Upper lobe of left lung (tissue), 6 donors: ENCODE data around the gene PSME3IP1. TPM values are rescaled to one million over a fixed set of nuclear protein-coding genes. Genes with fewer than 3 reads are reported as not detected.

Experiments
- ATAC-seq, 2 donors: fragments of 200-7000 bp; cut with Tn5 transposase; one replicate each; pipeline ENCODE4 v1.9.1; 2022; ENCODE audit warnings: mild to moderate bottlenecking in 2 of 2, moderate library complexity in 2 of 2; ENCODE audit not compliant: low FRiP score in 2 of 2
- DNase-seq, 2 donors: peaks; one replicate each; pipeline ENCODE4 v3.0.0-alpha.2; 2019 to 2020
- H3K27ac ChIP-seq, 4 donors: fragments of 200-600 bp; sonication (generic); one replicate each; pipeline ENCODE4 v1.5.1; 2016 to 2019
- H3K27me3 ChIP-seq, 4 donors: fragments of 200-600 bp; sonication (generic); one replicate each; pipeline ENCODE4 v1.5.1; 2017 to 2019
- H3K36me3 ChIP-seq, 4 donors: fragments of 200-600 bp; sonication (generic); one replicate each; pipeline ENCODE4 v1.5.1; 2016 to 2019
- H3K4me1 ChIP-seq, 4 donors: fragments of 200-600 bp; sonication (generic); one replicate each; pipeline ENCODE4 v1.5.1; 2018 to 2019
- H3K4me3 ChIP-seq, 4 donors: fragments of 200-600 bp; sonication (generic); one replicate each; pipeline ENCODE4 v1.5.1; 2017 to 2019; ENCODE audit warnings: mild to moderate bottlenecking in 2 of 4, moderate library complexity in 1 of 4
- H3K9me3 ChIP-seq, 4 donors: fragments of 200-600 bp; sonication (generic); one replicate each; pipeline ENCODE4 v1.5.1; 2018 to 2019
- EP300 ChIP-seq, 4 donors: sonication (generic); formaldehyde crosslinking; IDR thresholded peaks; one replicate each; pipeline ENCODE4 v1.5.1; 2017; ENCODE audit warnings: antibody characterized with exemption in 4 of 4, control low read depth in 2 of 4
- POLR2A ChIP-seq, 4 donors: fragments of 450-650 bp; IDR thresholded peaks; one replicate each; pipeline ENCODE4 v1.5.1; 2016 to 2017; ENCODE audit warnings: antibody characterized with exemption in 4 of 4, mild to moderate bottlenecking in 2 of 4
- POLR2AphosphoS5 ChIP-seq, 2 donors: sonication (generic); formaldehyde crosslinking; IDR thresholded peaks; one replicate each; pipeline ENCODE4 v1.5.1; 2017; ENCODE audit warnings: antibody characterized with exemption in 2 of 2
- WGBS, 2 donors: methylation state at CpG; one replicate each; pipeline ENCODE4 v1.1.5; 2017 to 2018; 5-methylcytosine and 5-hydroxymethylcytosine counted together
- total RNA-seq, 6 donors: library from RNA; depleted of rRNA in 4 of 6; stranded (reverse); fragments of >200 nt in 4 of 6; gene quantifications; one replicate each; pipeline versions ENCODE4 v1.1.0 to v1.2.1, GENCODE V29; 2016 to 2021
- TF ChIP-seq, protein P1 (sequence below), 6 experiments: fragments of 450-650 bp in 4 of 6; fragments of 200-600 bp in 2 of 6; sonication (generic) in 2 of 6; IDR thresholded peaks; one replicate each; pipeline ENCODE4 v1.5.1; 2016 to 2019; ENCODE audit warnings: antibody characterized with exemption in 6 of 6
- donor health status: DM: no; HTN: no; CAD: no; lungs with moderate emphysema.
- donor health status: DM: no; HTN: yes; CAD: no; lungs with severe emphysema.

PSME3IP1 gene
- total RNA-seq, 6 donors from 2014 or later: 49.9 to 113 (median 75.2) TPM

DNA sequence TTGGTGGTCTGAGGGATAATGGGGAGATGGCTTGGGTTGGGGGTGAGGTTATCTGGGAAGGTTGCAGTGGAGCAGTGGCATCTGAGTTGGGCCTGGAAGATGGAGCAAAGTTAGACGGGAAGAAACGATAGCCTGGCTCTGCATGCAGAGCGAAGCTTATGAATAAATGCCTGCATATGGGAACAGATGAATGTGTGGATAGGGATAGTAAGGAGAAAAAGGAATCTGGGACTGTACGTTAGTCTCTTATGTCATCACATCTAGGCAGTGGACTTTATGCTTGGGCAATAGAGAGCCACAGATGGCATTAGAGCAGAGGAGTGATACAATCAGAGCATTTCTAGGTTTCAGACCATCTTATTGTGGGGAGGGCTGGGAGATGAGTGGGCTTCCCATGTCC is 60.5 kb downstream of the PSME3IP1 start:
- 95 to 98% methylated on average over 4 of the region's 4 CpGs for whole genome bisulfite sequencing, 2 donors
- H3K9me3 ChIP-seq: no peaks in the 10 kb centered on the region
- DNase-seq (no peak), ATAC-seq (no peak)
- H3K4me3 ChIP-seq: no peak overlapping the region
- TF ChIP-seq EP300 (IDR thresholded peaks at IDR 0.05): no peak
- no peak for TF ChIP-seq POLR2A (IDR thresholded peaks at IDR 0.05)
- TF ChIP-seq, protein P1, sequence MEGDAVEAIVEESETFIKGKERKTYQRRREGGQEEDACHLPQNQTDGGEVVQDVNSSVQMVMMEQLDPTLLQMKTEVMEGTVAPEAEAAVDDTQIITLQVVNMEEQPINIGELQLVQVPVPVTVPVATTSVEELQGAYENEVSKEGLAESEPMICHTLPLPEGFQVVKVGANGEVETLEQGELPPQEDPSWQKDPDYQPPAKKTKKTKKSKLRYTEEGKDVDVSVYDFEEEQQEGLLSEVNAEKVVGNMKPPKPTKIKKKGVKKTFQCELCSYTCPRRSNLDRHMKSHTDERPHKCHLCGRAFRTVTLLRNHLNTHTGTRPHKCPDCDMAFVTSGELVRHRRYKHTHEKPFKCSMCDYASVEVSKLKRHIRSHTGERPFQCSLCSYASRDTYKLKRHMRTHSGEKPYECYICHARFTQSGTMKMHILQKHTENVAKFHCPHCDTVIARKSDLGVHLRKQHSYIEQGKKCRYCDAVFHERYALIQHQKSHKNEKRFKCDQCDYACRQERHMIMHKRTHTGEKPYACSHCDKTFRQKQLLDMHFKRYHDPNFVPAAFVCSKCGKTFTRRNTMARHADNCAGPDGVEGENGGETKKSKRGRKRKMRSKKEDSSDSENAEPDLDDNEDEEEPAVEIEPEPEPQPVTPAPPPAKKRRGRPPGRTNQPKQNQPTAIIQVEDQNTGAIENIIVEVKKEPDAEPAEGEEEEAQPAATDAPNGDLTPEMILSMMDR (IDR thresholded peaks at IDR 0.05): no peak
- no peak for TF ChIP-seq POLR2AphosphoS5 (IDR thresholded peaks at IDR 0.05)
- no peaks in the 10 kb centered on the region for H3K27me3 ChIP-seq
- peaks cover 0 to 51% (median 30%) of the 10 kb centered on the region in 4 donors for H3K36me3 ChIP-seq
- peaks cover 0 to 22% (median 16%) of the 10 kb centered on the region in 4 donors for H3K4me1 ChIP-seq
- H3K27ac ChIP-seq: peak overlapping the region in 1 of 4 donors; percentile 40

DNA sequence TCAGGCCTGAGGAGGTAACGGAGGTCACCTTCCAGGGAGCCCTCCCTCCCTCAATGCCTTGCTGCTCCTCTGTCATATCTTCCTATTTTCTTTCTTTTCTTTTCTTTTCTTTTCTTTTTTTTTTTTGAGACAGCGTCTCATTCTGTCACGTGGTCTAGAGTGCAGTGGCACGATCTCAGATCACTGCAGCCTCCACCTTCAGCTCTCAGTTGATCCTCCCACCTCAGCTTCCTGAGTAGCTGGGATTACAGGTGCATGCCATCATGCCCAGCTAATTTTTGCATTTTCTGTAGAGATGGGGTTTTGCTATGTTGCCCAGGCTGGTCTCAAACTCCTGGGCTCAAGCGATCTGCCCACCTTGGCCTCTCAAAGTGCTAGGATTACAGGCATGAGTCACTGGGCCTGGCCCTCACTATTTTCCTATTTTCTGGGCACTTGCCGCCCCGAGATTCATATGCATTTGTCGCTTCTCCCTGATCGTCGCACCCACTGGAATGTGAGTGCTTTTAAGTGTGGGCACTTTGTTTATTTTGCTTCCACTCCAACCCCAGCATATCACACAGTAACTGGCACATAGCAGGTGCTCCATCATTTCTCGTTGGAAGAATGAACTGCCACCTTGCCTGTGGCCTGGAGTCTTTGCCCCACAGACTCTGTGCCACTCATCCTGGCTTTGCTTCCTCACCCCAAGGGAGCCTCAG is 61.7 kb downstream of the PSME3IP1 start:
- 68 to 75% methylated on average over 11 of the region's 11 CpGs for whole genome bisulfite sequencing, 2 donors
- Histone ChIP-seq H3K36me3 (peaks cover 0 to 61% (median 36%) of the 10 kb centered on the region in 4 donors), H3K27me3 (no peaks in the 10 kb centered on the region), H3K4me1 (peaks cover 0 to 22% (median 16%) of the 10 kb centered on the region in 4 donors), H3K9me3 (no peaks in the 10 kb centered on the region), H3K27ac (peak overlapping the region; percentile 8 to 50 (median 44)), H3K4me3 (no peak overlapping the region)
- DNase-seq: peak in 1 of 2 donors; percentile 34
- ATAC-seq: peak; percentile 22 to 66
- TF ChIP-seq EP300 (IDR thresholded peaks at IDR 0.05) (no peak), POLR2AphosphoS5 (IDR thresholded peaks at IDR 0.05) (no peak), POLR2A (IDR thresholded peaks at IDR 0.05) (no peak)
- TF ChIP-seq, protein P1 (IDR thresholded peaks at IDR 0.05): no peak

DNA sequence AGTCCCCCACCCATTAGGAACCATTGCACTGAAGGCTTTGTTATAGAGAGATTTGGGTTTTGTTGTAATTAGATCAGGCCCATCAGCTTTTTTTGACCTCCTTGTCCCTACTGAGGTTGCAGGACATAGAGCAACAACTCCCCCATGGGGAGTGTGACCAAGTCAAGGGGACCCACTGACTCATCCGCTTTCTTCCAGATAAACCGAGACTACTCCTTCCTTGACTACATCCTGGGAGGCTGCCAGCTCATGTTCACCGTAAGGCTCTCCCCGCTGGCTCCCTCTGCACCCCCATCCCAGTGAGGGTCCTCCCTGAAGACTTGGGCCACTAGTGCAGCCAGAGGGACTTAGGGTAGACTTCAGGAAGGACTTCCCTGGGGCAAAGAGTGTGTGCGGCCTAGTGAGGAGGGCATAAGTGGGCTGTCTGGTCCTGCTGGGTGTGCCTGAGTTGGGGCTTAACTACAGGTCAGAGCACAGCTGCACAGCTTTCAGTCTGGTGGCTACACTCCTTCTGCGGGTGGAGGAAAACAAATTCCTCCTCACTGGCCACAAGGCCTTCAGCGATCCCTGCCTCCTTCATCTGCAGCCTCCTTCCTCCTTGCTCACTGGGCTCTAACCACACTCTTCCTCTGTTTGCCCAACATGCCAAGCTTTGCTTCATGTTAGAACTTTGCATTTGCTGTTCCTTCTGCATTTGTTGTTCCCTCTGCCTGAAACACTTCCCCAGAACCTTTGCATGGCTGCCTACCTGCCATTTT is 62.4 kb downstream of the PSME3IP1 start:
- no peak overlapping the region for H3K4me3 ChIP-seq

GRCh38 chr16:57118461-57119084 is 67.3 kb downstream of the PSME3IP1 start:
- Histone ChIP-seq H3K4me3 (no peak overlapping the region), H3K9me3 (no peaks in the 10 kb centered on the region), H3K27me3 (no peaks in the 10 kb centered on the region), H3K27ac (no peak overlapping the region), H3K36me3 (peaks cover 8 to 88% (median 59%) of the 10 kb centered on the region in 4 donors), H3K4me1 (peaks cover 0 to 20% (median 10%) of the 10 kb centered on the region in 4 donors)
- no peak for ATAC-seq
- TF ChIP-seq EP300 (IDR thresholded peaks at IDR 0.05) (no peak), POLR2AphosphoS5 (IDR thresholded peaks at IDR 0.05) (no peak), POLR2A (IDR thresholded peaks at IDR 0.05) (no peak)
- TF ChIP-seq, protein P1 (IDR thresholded peaks at IDR 0.05): no peak
- DNase-seq: no peak
- whole genome bisulfite sequencing, 2 donors: 96 to 100% methylated on average over 2 of the region's 2 CpGs

More for the DNA sequence above, 62.4 kb downstream of the PSME3IP1 start:
- peaks cover 0 to 17% (median 14%) of the 10 kb centered on the region in 4 donors for H3K4me1 ChIP-seq
- H3K27me3 ChIP-seq: no peaks in the 10 kb centered on the region
- DNase-seq (no peak), ATAC-seq (no peak)
- peak overlapping the region in 3 of 4 donors; percentile 10 to 50 (median 49) for H3K27ac ChIP-seq
- TF ChIP-seq, protein P1 (IDR thresholded peaks at IDR 0.05): no peak
- no peak for TF ChIP-seq POLR2AphosphoS5 (IDR thresholded peaks at IDR 0.05)
- no peak for TF ChIP-seq POLR2A (IDR thresholded peaks at IDR 0.05)
- TF ChIP-seq EP300 (IDR thresholded peaks at IDR 0.05): no peak
- no peaks in the 10 kb centered on the region for H3K9me3 ChIP-seq
- peaks cover 0 to 69% (median 41%) of the 10 kb centered on the region in 4 donors for H3K36me3 ChIP-seq
- 86 to 92% methylated on average over 7 of the region's 7 CpGs for WGBS, 2 donors
